GM12873 (cell line): ENCODE results near the gene RUNX2.

Experiments
- TF ChIP-seq, protein P1 (sequence below): IDR thresholded peaks from 2 replicates; pipeline ENCODE4 v1.5.1; 2012; ENCODE audit warnings: low read depth, mild to moderate bottlenecking, moderate library complexity, low read length, control low read depth; ENCODE audit not compliant: insufficient read depth; ENCODE audit errors: missing control alignments

RUNX2 gene

DNA sequence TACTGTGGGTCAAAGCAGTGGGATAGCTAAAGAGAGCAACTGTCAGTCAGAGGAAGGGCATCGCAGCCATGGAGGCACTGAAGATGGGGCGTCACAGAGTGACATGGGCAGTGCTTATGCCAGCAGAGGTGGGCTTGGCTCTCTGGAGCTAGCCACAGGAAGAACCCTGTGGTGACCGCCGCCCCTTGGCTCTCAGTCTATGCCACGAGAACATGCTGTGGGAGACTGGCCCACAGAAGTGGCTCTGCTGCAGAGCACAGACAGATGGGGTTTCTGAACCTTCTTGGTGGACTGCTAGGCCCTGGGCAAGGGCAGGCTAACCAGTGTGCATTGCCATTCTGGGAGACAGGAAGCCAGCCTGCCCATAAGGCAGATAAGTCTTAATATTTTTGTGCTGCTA, 339.6 kb downstream of the RUNX2 start:
- TF ChIP-seq, protein P1, sequence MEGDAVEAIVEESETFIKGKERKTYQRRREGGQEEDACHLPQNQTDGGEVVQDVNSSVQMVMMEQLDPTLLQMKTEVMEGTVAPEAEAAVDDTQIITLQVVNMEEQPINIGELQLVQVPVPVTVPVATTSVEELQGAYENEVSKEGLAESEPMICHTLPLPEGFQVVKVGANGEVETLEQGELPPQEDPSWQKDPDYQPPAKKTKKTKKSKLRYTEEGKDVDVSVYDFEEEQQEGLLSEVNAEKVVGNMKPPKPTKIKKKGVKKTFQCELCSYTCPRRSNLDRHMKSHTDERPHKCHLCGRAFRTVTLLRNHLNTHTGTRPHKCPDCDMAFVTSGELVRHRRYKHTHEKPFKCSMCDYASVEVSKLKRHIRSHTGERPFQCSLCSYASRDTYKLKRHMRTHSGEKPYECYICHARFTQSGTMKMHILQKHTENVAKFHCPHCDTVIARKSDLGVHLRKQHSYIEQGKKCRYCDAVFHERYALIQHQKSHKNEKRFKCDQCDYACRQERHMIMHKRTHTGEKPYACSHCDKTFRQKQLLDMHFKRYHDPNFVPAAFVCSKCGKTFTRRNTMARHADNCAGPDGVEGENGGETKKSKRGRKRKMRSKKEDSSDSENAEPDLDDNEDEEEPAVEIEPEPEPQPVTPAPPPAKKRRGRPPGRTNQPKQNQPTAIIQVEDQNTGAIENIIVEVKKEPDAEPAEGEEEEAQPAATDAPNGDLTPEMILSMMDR, result no peak

DNA sequence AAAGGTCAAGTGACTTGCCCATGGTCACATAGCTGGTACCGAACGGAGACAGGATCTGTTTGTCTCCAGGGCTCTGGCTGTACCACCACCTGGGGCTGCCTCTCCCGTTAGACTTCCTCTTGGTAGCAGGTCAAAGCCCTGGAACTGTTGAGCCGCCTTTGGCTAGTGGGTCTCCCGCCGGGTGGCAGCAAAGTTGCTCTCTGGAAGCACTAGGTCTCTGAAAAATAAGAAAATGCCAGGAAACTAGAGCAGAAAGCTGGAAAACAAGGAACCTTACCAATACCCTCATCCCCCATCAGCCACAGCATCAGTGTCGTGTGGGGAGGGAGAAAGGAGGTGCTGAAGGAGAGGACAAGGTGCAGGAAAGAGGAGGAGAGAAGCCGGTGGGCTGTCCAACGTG, 340.6 kb downstream of the RUNX2 start:
- TF ChIP-seq, protein P1, result no peak

DNA sequence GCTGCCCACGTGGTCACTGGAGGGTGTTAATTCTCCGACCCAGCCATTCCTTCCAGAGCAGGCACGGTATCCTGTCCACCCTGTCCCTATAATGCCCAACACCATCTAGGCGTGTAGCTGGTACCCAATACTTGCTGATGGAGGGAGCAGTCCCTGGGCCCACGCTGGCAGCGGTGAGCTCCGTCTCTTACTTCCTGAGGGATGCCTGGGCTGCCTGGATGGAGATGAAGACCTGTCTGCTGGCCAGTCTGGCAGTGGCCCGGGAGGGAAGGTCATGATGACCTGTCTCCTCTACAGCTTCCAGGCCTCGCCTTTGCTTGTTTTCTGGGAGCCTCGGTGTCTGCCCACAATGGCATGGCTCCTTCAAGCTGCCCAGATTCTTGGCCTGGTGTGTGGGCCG, 347.5 kb downstream of the RUNX2 start:
- TF ChIP-seq, protein P1, result no peak

DNA sequence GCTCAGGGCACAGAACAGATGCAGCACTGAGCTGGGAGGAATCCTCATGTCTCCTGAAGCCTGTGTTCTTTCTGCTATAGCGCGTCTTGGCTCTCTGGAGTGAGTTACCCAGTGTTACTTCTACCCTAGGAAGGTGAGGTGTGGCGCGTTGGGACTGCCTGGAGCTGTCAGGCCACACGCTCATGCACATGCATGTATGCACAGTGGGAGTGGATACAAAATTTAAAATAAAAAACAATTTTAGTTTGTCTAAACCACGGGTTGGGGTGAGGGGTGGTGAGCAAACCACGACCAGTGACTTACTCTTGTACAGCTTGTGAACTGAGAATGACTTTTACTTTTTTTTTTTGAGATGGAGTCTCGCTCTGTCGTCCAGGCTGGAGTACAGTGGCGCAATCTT, 348.2 kb downstream of the RUNX2 start:
- TF ChIP-seq, protein P1, result no peak

DNA sequence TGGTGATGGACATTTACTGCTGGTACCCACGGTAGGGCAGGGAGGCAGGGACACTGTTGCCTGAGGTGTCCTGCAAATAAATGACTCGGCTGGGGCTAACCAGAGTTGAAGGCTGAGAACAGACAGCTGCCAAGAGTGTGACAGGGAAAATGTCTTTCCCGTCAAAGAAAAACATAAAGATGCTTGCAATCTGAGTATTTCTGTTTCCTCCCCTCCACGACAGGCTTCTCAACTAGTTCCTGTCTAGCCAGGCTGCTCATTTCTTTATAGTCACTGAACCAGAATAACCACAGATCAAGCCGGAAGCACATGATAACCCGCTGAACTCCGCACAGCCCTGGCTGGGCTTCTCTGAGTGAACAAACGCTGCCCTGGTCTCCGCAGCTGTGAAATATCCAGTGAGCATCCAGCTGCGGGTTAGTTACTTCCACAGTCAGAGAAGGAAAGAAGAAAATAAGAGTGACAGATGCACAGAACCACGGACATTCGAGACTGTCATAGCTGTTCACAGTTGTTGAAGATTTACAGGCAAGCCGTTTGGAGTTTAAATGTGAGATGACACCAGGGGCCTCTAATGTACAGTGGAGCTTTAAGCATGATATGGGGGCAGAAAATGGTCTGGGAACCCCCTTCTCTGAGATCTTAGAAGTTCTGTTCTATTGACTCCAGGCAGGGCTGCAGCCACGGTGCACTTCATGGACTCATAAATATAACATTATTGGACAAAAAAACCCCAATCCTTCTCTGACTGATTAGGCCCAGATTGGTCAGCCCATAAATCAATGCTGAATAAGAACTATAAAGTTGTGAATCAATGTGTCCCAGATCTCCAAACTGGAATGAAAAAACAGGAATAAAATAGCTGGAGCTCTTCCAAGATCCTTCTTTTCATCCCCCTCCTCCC, 349.5 kb downstream of the RUNX2 start:
- TF ChIP-seq, protein P1, result no peak

DNA sequence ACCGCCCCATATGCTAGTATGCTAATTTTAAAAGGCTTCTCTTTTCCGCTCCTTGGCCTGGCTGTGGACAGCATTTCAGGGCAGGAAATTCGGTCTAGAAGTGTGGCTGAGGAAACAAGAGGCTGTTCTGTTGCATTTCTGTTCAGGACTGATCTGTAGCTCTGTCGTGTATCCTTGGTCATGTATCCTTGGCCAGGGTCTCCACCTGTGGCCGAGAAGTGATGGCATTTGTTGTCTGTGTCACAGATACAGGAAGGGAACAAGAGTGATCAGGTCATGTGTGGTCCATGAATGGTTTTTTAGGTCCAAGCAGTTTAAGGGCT, 350.1 kb downstream of the RUNX2 start:
- TF ChIP-seq, protein P1, result no peak

DNA sequence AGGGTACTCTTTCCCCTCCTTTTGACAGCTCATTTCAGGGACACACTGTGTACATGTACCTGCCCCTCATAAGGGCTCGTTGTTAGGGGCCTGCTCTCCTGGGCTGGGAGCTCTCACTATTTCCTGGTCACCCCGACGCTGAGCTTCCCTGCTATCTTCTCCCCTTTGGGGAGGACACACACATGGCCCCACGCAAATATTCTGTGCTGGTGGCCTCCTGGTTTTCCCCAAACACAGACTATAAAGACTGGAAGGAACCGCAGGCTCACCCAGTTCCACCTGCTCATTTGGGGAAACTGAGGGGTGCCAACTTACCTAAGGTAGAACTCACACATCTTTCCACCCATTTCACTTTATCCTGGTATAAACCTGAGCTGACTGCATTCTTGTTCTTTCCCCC, 351.0 kb downstream of the RUNX2 start:
- TF ChIP-seq, protein P1, result no peak
